Measurements from ENCODE around the gene DUSP16. TPM values are rescaled to one million over a fixed set of nuclear protein-coding genes. Genes with fewer than 3 reads are reported as not detected.

The DUSP16 gene
- total and polyA plus RNA-seq, 2 of the 8 experiments (the other 6 are each of a cell fraction or from before 2014, with no cell fraction given) = 31.6 to 55.9 TPM

DNA sequence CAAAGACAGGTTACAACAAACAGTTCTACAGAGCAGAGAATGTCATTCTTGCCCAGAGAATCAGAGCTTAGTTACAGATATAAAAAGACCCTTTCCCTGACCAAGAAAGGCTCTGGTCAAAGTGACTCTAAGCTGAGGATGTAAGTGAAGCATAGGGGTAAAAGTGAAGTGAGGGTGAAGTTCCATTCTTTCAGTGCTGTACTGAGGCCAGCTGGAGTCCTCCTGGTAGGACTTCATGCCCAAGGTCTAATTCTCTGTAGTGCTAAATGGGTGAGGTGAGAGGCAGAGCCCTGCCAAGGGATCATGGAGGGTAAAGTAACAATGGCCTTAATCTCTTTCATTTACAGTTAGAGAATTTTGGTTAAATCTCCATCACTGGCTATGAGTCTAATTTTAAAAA lies 38.5 kb downstream of the DUSP16 start:
- Histone ChIP-seq H3K36me3 (ENCODE audit: control insufficient read depth in 2 of 4, insufficient read depth in 4 of 4, low read length in 3 of 4) (peaks cover 0 to 15% (median 8%) of the 10 kb centered on the region in 4 experiments; a peak in 4 of 8 replicates), H3K56ac (replicated peaks; ENCODE audit: insufficient read length, low read depth, low read length) (no peak overlapping the region), H3K79me1 (ENCODE audit: low read depth, low read length) (peaks cover 3% of the 10 kb centered on the region; the same call in 1 of the 2 replicates), H4K20me1 (replicated peaks in 1 of 2; ENCODE audit: control insufficient read depth in 1 of 2, insufficient read depth in 2 of 2, low read length in 2 of 2) (peaks cover 1 to 7% of the 10 kb centered on the region in 2 experiments), H2BK15ac (ENCODE audit: low read length) (no peak overlapping the region), H2BK5ac (ENCODE audit: low read depth, low read length) (no peak overlapping the region), H3K27ac (ENCODE audit: low read depth, low read length) (no peak overlapping the region), H3K4ac (replicated peaks; ENCODE audit: insufficient read length, low read depth, low read length) (no peak overlapping the region), H3K79me2 (ENCODE audit: control insufficient read depth in 1 of 2, insufficient read depth in 2 of 2, low read length in 2 of 2) (peaks cover 0 to 62% of the 10 kb centered on the region in 2 experiments; a peak in 3 of 4 replicates), H2BK120ac (replicated peaks; ENCODE audit: low read depth, low read length) (no peak overlapping the region), H3K14ac (ENCODE audit: insufficient read length) (no peak overlapping the region), H4K5ac (ENCODE audit: insufficient read length, low read depth, low read length) (no peak overlapping the region), H2AK5ac (ENCODE audit: low read depth, low read length) (no peak overlapping the region), H4K91ac (replicated peaks; ENCODE audit: insufficient read length, low read length) (no peak overlapping the region), H3K4me2 (ENCODE audit: insufficient read depth in 1 of 2, low read depth in 2 of 2, low read length in 2 of 2) (no peak overlapping the region), H3K4me1 (replicated peaks in 1 of 4; ENCODE audit: control insufficient read depth in 3 of 4, insufficient read depth in 4 of 4, low read length in 3 of 4) (peaks cover 0 to 20% (median 16%) of the 10 kb centered on the region in 4 experiments; a peak in 6 of 7 replicates), H3K18ac (ENCODE audit: extremely low read depth, low read length) (no peak overlapping the region), H2AFZ (ENCODE audit: low read length) (no peak overlapping the region), H4K8ac (ENCODE audit: extremely low read depth, insufficient read depth, low read length) (no peak overlapping the region), H3K23me2 (ENCODE audit: low read depth, low read length) (no peaks in the 10 kb centered on the region), H3K4me3 (ENCODE audit: extremely low read depth in 1 of 4, insufficient read depth in 2 of 4, low read depth in 3 of 4, low read length in 4 of 4) (no peak overlapping the region), H2BK12ac (ENCODE audit: low read depth, low read length) (no peak overlapping the region), H3K23ac (ENCODE audit: insufficient read length) (no peak overlapping the region), H3K9ac (replicated peaks in 1 of 4; ENCODE audit: extremely low read depth in 1 of 4, low read depth in 3 of 4, low read length in 3 of 4) (no peak overlapping the region), H3K9me3 (ENCODE audit: insufficient read depth in 2 of 2, low read depth in 1 of 2, low read length in 1 of 2) (no peaks in the 10 kb centered on the region), H3K27me3 (replicated peaks in 1 of 4; ENCODE audit: control insufficient read depth in 3 of 4, extremely low read depth in 1 of 4, insufficient read depth in 3 of 4, low read length in 3 of 4) (no peaks in the 10 kb centered on the region), H2BK20ac (ENCODE audit: low read length) (no peak overlapping the region)
- no peak for TF ChIP-seq JUND (IDR thresholded peaks at IDR 0.05; ENCODE audit: low read length)
- TF ChIP-seq POU5F1 (IDR thresholded peaks at IDR 0.05; ENCODE audit: low read depth, low read length) = no peak
- TF ChIP-seq, protein P1, sequence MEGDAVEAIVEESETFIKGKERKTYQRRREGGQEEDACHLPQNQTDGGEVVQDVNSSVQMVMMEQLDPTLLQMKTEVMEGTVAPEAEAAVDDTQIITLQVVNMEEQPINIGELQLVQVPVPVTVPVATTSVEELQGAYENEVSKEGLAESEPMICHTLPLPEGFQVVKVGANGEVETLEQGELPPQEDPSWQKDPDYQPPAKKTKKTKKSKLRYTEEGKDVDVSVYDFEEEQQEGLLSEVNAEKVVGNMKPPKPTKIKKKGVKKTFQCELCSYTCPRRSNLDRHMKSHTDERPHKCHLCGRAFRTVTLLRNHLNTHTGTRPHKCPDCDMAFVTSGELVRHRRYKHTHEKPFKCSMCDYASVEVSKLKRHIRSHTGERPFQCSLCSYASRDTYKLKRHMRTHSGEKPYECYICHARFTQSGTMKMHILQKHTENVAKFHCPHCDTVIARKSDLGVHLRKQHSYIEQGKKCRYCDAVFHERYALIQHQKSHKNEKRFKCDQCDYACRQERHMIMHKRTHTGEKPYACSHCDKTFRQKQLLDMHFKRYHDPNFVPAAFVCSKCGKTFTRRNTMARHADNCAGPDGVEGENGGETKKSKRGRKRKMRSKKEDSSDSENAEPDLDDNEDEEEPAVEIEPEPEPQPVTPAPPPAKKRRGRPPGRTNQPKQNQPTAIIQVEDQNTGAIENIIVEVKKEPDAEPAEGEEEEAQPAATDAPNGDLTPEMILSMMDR (IDR thresholded peaks at IDR 0.05; ENCODE audit: control extremely low read depth in 1 of 3, insufficient read depth in 1 of 3, low read depth in 1 of 3, low read length in 3 of 3) = no peak
- TF ChIP-seq CEBPB (IDR thresholded peaks at IDR 0.05; ENCODE audit: low read depth, low read length) = no peak
- no peak for TF ChIP-seq CREB1 (IDR thresholded peaks at IDR 0.05)
- no peak for TF ChIP-seq TEAD4 (IDR thresholded peaks at IDR 0.05; ENCODE audit: low read depth, low read length)
- no peak for TF ChIP-seq TAF7 (optimal IDR thresholded peaks at IDR 0.05; ENCODE audit: borderline replicate concordance, low read depth, low read length)
- TF ChIP-seq SIN3A (conservative IDR thresholded peaks at IDR 0.05 in 1 of 2, IDR thresholded peaks at IDR 0.05 in 1 of 2; ENCODE audit: low read depth in 1 of 2, low read length in 2 of 2) = no peak
- no peak for TF ChIP-seq TBP (IDR thresholded peaks at IDR 0.05; ENCODE audit: low read depth, low read length)
- no peak for TF ChIP-seq CBX5 (IDR thresholded peaks at IDR 0.05; ENCODE audit: low read depth, low read length)
- ChIA-PET CTCF (ENCODE audit: partially characterized antibody) (no interaction called here), POLR2A (ENCODE audit: partially characterized antibody) (interaction anchor here (1.0 kb wide), 1 partner anchor 19 kb away, joined by 4 read pairs; no protein-coding TSS in a partner anchor)
- DNase-seq (ENCODE audit: low read depth in 1 of 2, low spot score in 2 of 2) = no peak
- peak; percentile 19 for FAIRE-seq
